Measurements from ENCODE around the gene NKX1-1.

GRCh38 chr4:1451752-1452122, 45.5 kb upstream of the NKX1-1 start:
- TF ChIP-seq CTCF (IDR thresholded peaks at IDR 0.05) (no peak), POLR2AphosphoS5 (IDR thresholded peaks at IDR 0.05) (no peak)
